GM23338 (cell line): ENCODE results near the gene FXYD7. TPM values are rescaled to one million over a fixed set of nuclear protein-coding genes. Genes with fewer than 3 reads are reported as not detected.

ENCODE experiments used
- ATAC-seq: fragments of 200-7000 bp; cut with Tn5 transposase; 3 replicates; pipeline ENCODE4 v1.9.1; 2020
- DNase-seq: peaks from one replicate; pipeline ENCODE4 v3.0.0-alpha.2; 2015; ENCODE audit warnings: low spot score
- H2AFZ ChIP-seq: fragments of 200-600 bp; sonication (generic); 2 replicates; pipeline ENCODE4 v1.8.0; 2016; ENCODE audit warnings: antibody characterized with exemption, mild to moderate bottlenecking, moderate library complexity
- H3F3A ChIP-seq: fragments of 200-600 bp; sonication (generic); replicated peaks from 2 replicates; pipeline ENCODE4 v1.8.0; 2017; ENCODE audit warnings: antibody characterized with exemption, mixed run types, low read depth
- H3K27ac ChIP-seq: fragments of 200-600 bp; sonication (generic); 2 replicates; pipeline ENCODE4 v1.6.1; 2016; ENCODE audit warnings: low read depth
- H3K27me3 ChIP-seq: fragments of 200-600 bp; sonication (generic); 2 replicates; pipeline ENCODE4 v1.8.0; 2016; ENCODE audit warnings: mild to moderate bottlenecking, mixed run types, moderate library complexity; ENCODE audit not compliant: insufficient read depth
- H3K36me3 ChIP-seq: fragments of 200-600 bp; sonication (generic); 2 replicates; pipeline ENCODE4 v1.8.0; 2016; ENCODE audit warnings: mild to moderate bottlenecking; ENCODE audit not compliant: insufficient read depth
- H3K4me1 ChIP-seq: fragments of 200-600 bp; sonication (generic); 2 replicates; pipeline ENCODE4 v1.8.0; 2016; ENCODE audit warnings: mild to moderate bottlenecking, moderate library complexity; ENCODE audit not compliant: insufficient read depth
- H3K4me2 ChIP-seq: fragments of 200-600 bp; sonication (generic); 2 replicates; pipeline ENCODE4 v1.7.1; 2017; ENCODE audit warnings: mixed run types
- H3K4me3 ChIP-seq: fragments of 200-600 bp; sonication (generic); 2 replicates; pipeline ENCODE4 v1.6.1; 2016; ENCODE audit warnings: mixed run types
- H3K79me2 ChIP-seq: fragments of 200-600 bp; sonication (generic); replicated peaks from 2 replicates; pipeline ENCODE4 v1.8.0; 2017; ENCODE audit warnings: mild to moderate bottlenecking; ENCODE audit not compliant: insufficient read depth
- H3K9me2 ChIP-seq: fragments of 200-600 bp; sonication (generic); 2 replicates; pipeline ENCODE4 v1.8.0; 2017; ENCODE audit not compliant: insufficient read depth
- H4K20me1 ChIP-seq: fragments of 200-600 bp; sonication (generic); replicated peaks from 2 replicates; pipeline ENCODE4 v1.8.0; 2017; ENCODE audit warnings: mild to moderate bottlenecking; ENCODE audit not compliant: insufficient read depth
- H3K27ac Mint-ChIP-seq: 2 replicates; pipeline ENCODE4 v1.8.0; 2020; ENCODE audit warnings: inconsistent platforms, mild to moderate bottlenecking, moderate library complexity, mixed read lengths
- H3K27me3 Mint-ChIP-seq: 3 replicates; pipeline ENCODE4 v1.8.0; 2022; ENCODE audit warnings: low read depth, mild to moderate bottlenecking, moderate library complexity, mixed read lengths, inconsistent platforms; ENCODE audit not compliant: insufficient read depth, poor library complexity
- H3K36me3 Mint-ChIP-seq: 3 replicates; pipeline ENCODE4 v1.8.0; 2021; ENCODE audit warnings: low read depth, mild to moderate bottlenecking, inconsistent platforms, moderate library complexity, mixed read lengths
- H3K4me1 Mint-ChIP-seq: 3 replicates; pipeline ENCODE4 v1.8.0; 2020; ENCODE audit warnings: mild to moderate bottlenecking, inconsistent platforms, mixed read lengths
- H3K4me3 Mint-ChIP-seq: 3 replicates; pipeline ENCODE4 v1.8.0; 2021; ENCODE audit warnings: moderate library complexity, mild to moderate bottlenecking, inconsistent platforms, mixed read lengths
- H3K9me3 Mint-ChIP-seq: 3 replicates; pipeline ENCODE4 v1.8.0; 2020; ENCODE audit warnings: moderate library complexity, mild to moderate bottlenecking, inconsistent platforms, mixed read lengths
- CREB1 ChIP-seq: fragments of 250-450 bp; sonication (Bioruptor Pico); IDR thresholded peaks from 2 replicates; pipeline ENCODE4 v1.5.0; 2020; ENCODE audit warnings: low read depth, mild to moderate bottlenecking, moderate library complexity
- EZH2 ChIP-seq: fragments of 200-600 bp; sonication (generic); IDR thresholded peaks from one replicate; pipeline ENCODE4 v1.8.0; 2017; ENCODE audit warnings: antibody characterized with exemption, mild to moderate bottlenecking, low read depth; ENCODE audit not compliant: unreplicated experiment
- EZH2phosphoT487 ChIP-seq: fragments of 200-600 bp; sonication (generic); IDR thresholded peaks from one replicate; pipeline ENCODE4 v1.8.1; 2018; ENCODE audit warnings: antibody characterized with exemption; ENCODE audit not compliant: unreplicated experiment
- JUNB ChIP-seq: IDR thresholded peaks from one replicate; pipeline ENCODE4 v1.6.1; 2016; ENCODE audit warnings: antibody characterized with exemption; ENCODE audit not compliant: unreplicated experiment
- NANOG ChIP-seq: IDR thresholded peaks from 2 replicates; pipeline ENCODE4 v1.6.1; 2016; ENCODE audit warnings: antibody characterized with exemption, borderline replicate concordance
- POLR2AphosphoS5 ChIP-seq: IDR thresholded peaks from 2 replicates; pipeline ENCODE4 v1.6.1; 2016; ENCODE audit warnings: antibody characterized with exemption, low read depth
- REST ChIP-seq: IDR thresholded peaks from one replicate; pipeline ENCODE4 v1.6.1; 2018; ENCODE audit warnings: antibody characterized with exemption; ENCODE audit not compliant: unreplicated experiment
- STAT1 ChIP-seq: IDR thresholded peaks from one replicate; pipeline ENCODE4 v1.6.1; 2016; ENCODE audit warnings: antibody characterized with exemption; ENCODE audit not compliant: unreplicated experiment
- ZNF114 ChIP-seq: fragments of 250-450 bp; sonication (Bioruptor Pico); IDR thresholded peaks from 2 replicates; pipeline ENCODE4 v1.5.0; 2020; ENCODE audit warnings: mild to moderate bottlenecking, moderate library complexity
- ZNF331 ChIP-seq: fragments of 250-450 bp; sonication (Bioruptor Pico); IDR thresholded peaks from 2 replicates; pipeline ENCODE4 v1.5.0; 2020; ENCODE audit warnings: low read depth, mild to moderate bottlenecking, moderate library complexity
- ZNF462 ChIP-seq: fragments of 250-450 bp; sonication (Bioruptor Pico); IDR thresholded peaks from 2 replicates; pipeline ENCODE4 v1.5.0; 2020; ENCODE audit warnings: mild to moderate bottlenecking, moderate library complexity
- polyA plus RNA-seq: library from polyadenylated mRNA; unstranded; fragments of >200 nt; fragmentation: Nextera tagmentation; extraction: Ambion mirVana; gene quantifications from 2 replicates; pipeline ENCODE4 v1.2.1, GENCODE V29; 2016
- total RNA-seq: library from RNA; depleted of rRNA; stranded (reverse); fragments of >200 nt; shearing (Covaris generic); gene quantifications from 2 replicates; pipeline ENCODE4 v1.2.3, GENCODE V29; 2014
- TF ChIP-seq, protein P1 (sequence below): IDR thresholded peaks from 2 replicates; pipeline ENCODE4 v1.6.1; 2016; ENCODE audit warnings: antibody characterized with exemption
- TF ChIP-seq, protein P2 (sequence below), 2 experiments: fragments of 200-600 bp in 1 of 2; sonication (generic) in 1 of 2; conservative IDR thresholded peaks; 2 replicates each; pipeline versions ENCODE4 v1.5.1 to v1.6.1; 2016 to 2017; ENCODE audit warnings: antibody characterized with exemption in 2 of 2, low read depth in 2 of 2, mild to moderate bottlenecking in 2 of 2, moderate library complexity in 1 of 2

The FXYD7 gene
- total and polyA plus RNA-seq, 2 experiments from 2014 or later: 9.6 to 44.0 TPM

DNA sequence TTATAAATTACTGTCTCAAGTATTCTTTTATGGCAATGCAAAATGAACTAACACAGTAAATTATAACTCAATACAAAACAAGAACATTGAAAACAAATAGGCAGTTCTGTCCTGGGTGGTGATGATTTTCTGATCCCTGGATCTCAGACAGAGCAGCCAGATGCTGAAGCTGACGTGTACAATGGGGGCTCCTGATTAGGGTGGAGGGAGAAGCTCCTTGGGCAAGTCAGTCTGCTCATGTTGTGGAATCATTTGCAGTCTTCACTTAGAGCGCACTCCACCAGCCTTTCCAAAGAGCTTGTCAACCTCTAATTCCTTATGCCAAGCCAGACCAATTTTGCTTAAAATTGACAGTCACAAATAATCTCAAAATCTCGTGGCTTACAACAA lies 33.1 kb downstream of the FXYD7 start:
- DNase-seq: no peak
- Mint-ChIP-seq H3K27me3 (peaks cover 5% of the 10 kb centered on the region), H3K4me1 (peaks cover 5% of the 10 kb centered on the region; the same call in 1 of the 3 replicates), H3K27ac (no peak overlapping the region), H3K36me3 (peaks cover 12% of the 10 kb centered on the region), H3K4me3 (no peak overlapping the region), H3K9me3 (peaks cover 8% of the 10 kb centered on the region)
- Histone ChIP-seq H4K20me1 (no peaks in the 10 kb centered on the region), H3F3A (no peaks in the 10 kb centered on the region), H3K27ac (no peak overlapping the region), H2AFZ (no peak overlapping the region), H3K27me3 (no peaks in the 10 kb centered on the region), H3K4me3 (no peak overlapping the region), H3K79me2 (no peaks in the 10 kb centered on the region), H3K4me2 (no peak overlapping the region), H3K9me2 (no peaks in the 10 kb centered on the region; the same call in 1 of the 2 replicates), H3K36me3 (0 out of 2 replicates have a peak, but pooled peaks cover 9% of the 10 kb centered on the region), H3K4me1 (0 out of 2 replicates have a peak, but pooled peaks cover 5% of the 10 kb centered on the region)
- TF ChIP-seq NANOG (no peak), STAT1 (no peak), EZH2phosphoT487 (no peak), CREB1 (no peak), JUNB (no peak), ZNF331 (no peak), POLR2AphosphoS5 (no peak), ZNF462 (no peak), EZH2 (no peak), ZNF114 (no peak), REST (no peak)
- TF ChIP-seq, protein P1, sequence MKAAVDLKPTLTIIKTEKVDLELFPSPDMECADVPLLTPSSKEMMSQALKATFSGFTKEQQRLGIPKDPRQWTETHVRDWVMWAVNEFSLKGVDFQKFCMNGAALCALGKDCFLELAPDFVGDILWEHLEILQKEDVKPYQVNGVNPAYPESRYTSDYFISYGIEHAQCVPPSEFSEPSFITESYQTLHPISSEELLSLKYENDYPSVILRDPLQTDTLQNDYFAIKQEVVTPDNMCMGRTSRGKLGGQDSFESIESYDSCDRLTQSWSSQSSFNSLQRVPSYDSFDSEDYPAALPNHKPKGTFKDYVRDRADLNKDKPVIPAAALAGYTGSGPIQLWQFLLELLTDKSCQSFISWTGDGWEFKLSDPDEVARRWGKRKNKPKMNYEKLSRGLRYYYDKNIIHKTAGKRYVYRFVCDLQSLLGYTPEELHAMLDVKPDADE: no peak
- TF ChIP-seq, protein P2, sequence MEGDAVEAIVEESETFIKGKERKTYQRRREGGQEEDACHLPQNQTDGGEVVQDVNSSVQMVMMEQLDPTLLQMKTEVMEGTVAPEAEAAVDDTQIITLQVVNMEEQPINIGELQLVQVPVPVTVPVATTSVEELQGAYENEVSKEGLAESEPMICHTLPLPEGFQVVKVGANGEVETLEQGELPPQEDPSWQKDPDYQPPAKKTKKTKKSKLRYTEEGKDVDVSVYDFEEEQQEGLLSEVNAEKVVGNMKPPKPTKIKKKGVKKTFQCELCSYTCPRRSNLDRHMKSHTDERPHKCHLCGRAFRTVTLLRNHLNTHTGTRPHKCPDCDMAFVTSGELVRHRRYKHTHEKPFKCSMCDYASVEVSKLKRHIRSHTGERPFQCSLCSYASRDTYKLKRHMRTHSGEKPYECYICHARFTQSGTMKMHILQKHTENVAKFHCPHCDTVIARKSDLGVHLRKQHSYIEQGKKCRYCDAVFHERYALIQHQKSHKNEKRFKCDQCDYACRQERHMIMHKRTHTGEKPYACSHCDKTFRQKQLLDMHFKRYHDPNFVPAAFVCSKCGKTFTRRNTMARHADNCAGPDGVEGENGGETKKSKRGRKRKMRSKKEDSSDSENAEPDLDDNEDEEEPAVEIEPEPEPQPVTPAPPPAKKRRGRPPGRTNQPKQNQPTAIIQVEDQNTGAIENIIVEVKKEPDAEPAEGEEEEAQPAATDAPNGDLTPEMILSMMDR (conservative IDR thresholded peaks at IDR 0.05; ENCODE audit: low read depth in 2 of 2): no peak
- no peak for ATAC-seq
